Keratinocyte (primary cell): ENCODE results near the gene RBP4. TPM values are rescaled to one million over a fixed set of nuclear protein-coding genes. Genes with fewer than 3 reads are reported as not detected.

Experiments
- DNase-seq: peaks from one replicate; pipeline ENCODE4 v3.0.0-alpha.2; 2011; ENCODE audit warnings: low read depth, missing footprints, low spot score
- FAIRE-seq: peaks from 2 replicates; lab custom pipeline; 2011; peaks lifted over from hg19 to GRCh38; lab: Jason Lieb, UNC
- H2AFZ ChIP-seq: 2 replicates; pipeline ENCODE4 v1.6.0; 2012; ENCODE audit warnings: low read length, control low read depth, inconsistent platforms; ENCODE audit not compliant: control insufficient read depth
- H3K27ac ChIP-seq: 2 replicates; pipeline ENCODE4 v1.5.1; 2011; ENCODE audit warnings: low read length; ENCODE audit not compliant: control insufficient read depth, insufficient read depth
- H3K27me3 ChIP-seq: 3 replicates; pipeline ENCODE4 v1.6.0; 2011; ENCODE audit warnings: low read length; ENCODE audit not compliant: control insufficient read depth, insufficient read depth; ENCODE audit errors: extremely low read depth
- H3K36me3 ChIP-seq, 2 experiments: 2 replicates in 1 of 2; 3 replicates in 1 of 2; pipeline ENCODE4 v1.5.1; 2011; ENCODE audit warnings: low read length in 2 of 2, mild to moderate bottlenecking in 1 of 2; ENCODE audit not compliant: control insufficient read depth in 2 of 2, insufficient read depth in 2 of 2; ENCODE audit errors: extremely low read depth in 1 of 2
- H3K4me1 ChIP-seq: 3 replicates; pipeline ENCODE4 v1.5.1; 2011; ENCODE audit warnings: low read length; ENCODE audit not compliant: control insufficient read depth, insufficient read depth; ENCODE audit errors: extremely low read depth
- H3K4me2 ChIP-seq: 3 replicates; pipeline ENCODE4 v1.6.0; 2011; ENCODE audit warnings: low read depth, low read length; ENCODE audit not compliant: control insufficient read depth, insufficient read depth; ENCODE audit errors: extremely low read depth
- H3K4me3 ChIP-seq, 3 experiments: fragments of 200-600 bp in 1 of 3; sonication (generic) in 1 of 3; 2 replicates in 2 of 3; 3 replicates in 1 of 3; pipeline ENCODE4 v1.5.1; 2011 to 2016; ENCODE audit warnings: low read length in 3 of 3, mild to moderate bottlenecking in 3 of 3, control low read depth in 2 of 3, inconsistent platforms in 1 of 3, low read depth in 1 of 3, mixed read lengths in 1 of 3, mixed run types in 1 of 3, moderate library complexity in 1 of 3; ENCODE audit not compliant: control insufficient read depth in 2 of 3, insufficient read depth in 2 of 3; ENCODE audit errors: extremely low read depth in 1 of 3
- H3K79me2 ChIP-seq: 2 replicates; pipeline ENCODE4 v1.6.0; 2012; ENCODE audit warnings: low read length; ENCODE audit not compliant: control insufficient read depth, insufficient read depth
- H3K9ac ChIP-seq: 3 replicates; pipeline ENCODE4 v1.6.0; 2011; ENCODE audit warnings: low read length; ENCODE audit not compliant: control insufficient read depth, insufficient read depth; ENCODE audit errors: extremely low read depth
- H3K9me1 ChIP-seq: 3 replicates; pipeline ENCODE4 v1.6.0; 2011; ENCODE audit warnings: low read length; ENCODE audit not compliant: control insufficient read depth, insufficient read depth; ENCODE audit errors: extremely low read depth
- H3K9me3 ChIP-seq: 2 replicates; pipeline ENCODE4 v1.5.1; 2012; ENCODE audit warnings: low read depth, low read length; ENCODE audit not compliant: control insufficient read depth
- H4K20me1 ChIP-seq: 3 replicates; pipeline ENCODE4 v1.6.0; 2011; ENCODE audit warnings: low read length; ENCODE audit not compliant: control insufficient read depth, insufficient read depth; ENCODE audit errors: extremely low read depth
- EZH2 ChIP-seq: IDR thresholded peaks from one replicate; pipeline ENCODE4 v1.6.1; 2012; ENCODE audit warnings: inconsistent platforms, mild to moderate bottlenecking, low read length, moderate library complexity
- dilution Hi-C: fragments of 300-500 bp; cut with MboI; formaldehyde crosslinking; loops from one replicate; pipeline ENCODE4 v1.7.0; 2020; ENCODE audit warnings: low sequenced_read_pairs; ENCODE audit not compliant: extremely low pct_ligation_motif_present
- polyA plus RNA-seq, 5 experiments: library from polyadenylated mRNA; depleted of rRNA in 3 of 5; stranded (reverse) in 3 of 5; stranded (forward) in 1 of 5; unstranded in 1 of 5; fragments of >200 nt; gene quantifications; 1 replicate in 1 of 5; 2 replicates in 3 of 5; 3 replicates in 1 of 5; pipeline versions ENCODE4 v1.2.1 to v1.2.3, GENCODE V29; 2011 to 2012; ENCODE audit warnings: missing spikeins in 2 of 5, low read depth in 1 of 5, low replicate concordance in 1 of 5
- TF ChIP-seq, protein P1 (sequence below), 3 experiments: IDR thresholded peaks in 1 of 3; conservative IDR thresholded peaks in 1 of 3; optimal IDR thresholded peaks in 1 of 3; 2 replicates in 2 of 3; 3 replicates in 1 of 3; pipeline versions ENCODE3 to v1.5.1; 2011; ENCODE audit warnings: low read length in 3 of 3, mild to moderate bottlenecking in 3 of 3, moderate library complexity in 2 of 3, control low read depth in 1 of 3, inconsistent platforms in 1 of 3; ENCODE audit not compliant: insufficient read depth in 2 of 3; ENCODE audit errors: extremely low read depth in 1 of 3

Gene RBP4
- polyA plus RNA-seq, 1 donor (not counting 4 experiments of a cell fraction or from before 2014, with no cell fraction given), result not detected

DNA sequence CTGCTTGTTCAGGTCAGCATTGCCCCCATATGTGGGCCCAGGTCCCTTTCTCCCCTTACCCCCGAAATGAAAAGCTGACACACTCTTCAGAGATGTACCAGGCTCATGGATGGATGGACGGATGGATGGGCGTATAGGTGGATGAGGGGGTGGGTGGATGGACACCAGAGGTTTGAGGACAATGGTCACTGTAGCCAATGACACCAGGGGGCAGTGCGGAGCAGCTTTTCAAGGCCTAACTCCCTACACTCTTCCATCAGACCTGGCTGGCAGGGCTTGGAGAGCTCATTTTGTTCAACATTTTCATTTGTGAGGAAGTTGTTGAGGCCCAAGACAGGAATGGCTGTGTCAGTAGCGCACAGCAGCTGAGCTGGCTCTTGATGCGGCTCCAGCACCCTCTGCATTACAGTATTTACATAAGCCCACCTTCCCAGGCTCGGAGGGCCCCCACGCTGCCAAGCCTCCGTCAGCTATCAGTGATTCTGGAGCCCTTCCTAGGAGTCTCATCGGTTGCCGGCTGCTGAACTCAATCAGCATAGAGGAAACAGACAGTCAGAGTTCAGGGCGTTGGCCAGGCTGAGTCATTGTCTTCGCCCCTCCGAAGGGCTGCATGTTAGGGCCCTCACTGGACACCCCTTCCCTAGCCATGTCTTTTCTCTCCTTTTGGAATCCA, 46.1 kb downstream of the RBP4 start:
- no peaks in the 10 kb centered on the region for H4K20me1 ChIP-seq
- H3K9me3 ChIP-seq, result no peaks in the 10 kb centered on the region
- H3K9ac ChIP-seq, result no peak overlapping the region
- no peak overlapping the region for H2AFZ ChIP-seq
- no peaks in the 10 kb centered on the region for H3K9me1 ChIP-seq
- H3K36me3 ChIP-seq, result no peaks in the 10 kb centered on the region
- no peak for TF ChIP-seq EZH2
- TF ChIP-seq, protein P1, sequence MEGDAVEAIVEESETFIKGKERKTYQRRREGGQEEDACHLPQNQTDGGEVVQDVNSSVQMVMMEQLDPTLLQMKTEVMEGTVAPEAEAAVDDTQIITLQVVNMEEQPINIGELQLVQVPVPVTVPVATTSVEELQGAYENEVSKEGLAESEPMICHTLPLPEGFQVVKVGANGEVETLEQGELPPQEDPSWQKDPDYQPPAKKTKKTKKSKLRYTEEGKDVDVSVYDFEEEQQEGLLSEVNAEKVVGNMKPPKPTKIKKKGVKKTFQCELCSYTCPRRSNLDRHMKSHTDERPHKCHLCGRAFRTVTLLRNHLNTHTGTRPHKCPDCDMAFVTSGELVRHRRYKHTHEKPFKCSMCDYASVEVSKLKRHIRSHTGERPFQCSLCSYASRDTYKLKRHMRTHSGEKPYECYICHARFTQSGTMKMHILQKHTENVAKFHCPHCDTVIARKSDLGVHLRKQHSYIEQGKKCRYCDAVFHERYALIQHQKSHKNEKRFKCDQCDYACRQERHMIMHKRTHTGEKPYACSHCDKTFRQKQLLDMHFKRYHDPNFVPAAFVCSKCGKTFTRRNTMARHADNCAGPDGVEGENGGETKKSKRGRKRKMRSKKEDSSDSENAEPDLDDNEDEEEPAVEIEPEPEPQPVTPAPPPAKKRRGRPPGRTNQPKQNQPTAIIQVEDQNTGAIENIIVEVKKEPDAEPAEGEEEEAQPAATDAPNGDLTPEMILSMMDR (optimal IDR thresholded peaks at IDR 0.05 in 1 of 3, IDR thresholded peaks at IDR 0.05 in 1 of 3, conservative IDR thresholded peaks at IDR 0.05 in 1 of 3; ENCODE audit: extremely low read depth in 1 of 3, insufficient read depth in 2 of 3, low read length in 3 of 3), result peak; percentile 89 to 94 (median 90)
- H3K27me3 ChIP-seq, result no peaks in the 10 kb centered on the region
- dilution Hi-C loops, result no loop called here
- FAIRE-seq (peak; percentile 84), DNase-seq (no peak)
- no peak overlapping the region for H3K27ac ChIP-seq
- no peak overlapping the region for H3K4me2 ChIP-seq
- H3K4me1 ChIP-seq, result no peaks in the 10 kb centered on the region
- no peaks in the 10 kb centered on the region for H3K79me2 ChIP-seq
- no peak overlapping the region for H3K4me3 ChIP-seq

GRCh38 chr10:93554316-93554663, 46.7 kb downstream of the RBP4 start:
- Histone ChIP-seq H3K9me1 (no peaks in the 10 kb centered on the region), H3K9ac (no peak overlapping the region), H3K4me2 (no peak overlapping the region), H3K4me3 (no peak overlapping the region), H3K9me3 (no peaks in the 10 kb centered on the region), H3K27me3 (no peaks in the 10 kb centered on the region), H3K27ac (no peak overlapping the region), H3K4me1 (no peaks in the 10 kb centered on the region), H2AFZ (no peak overlapping the region), H3K79me2 (no peaks in the 10 kb centered on the region), H4K20me1 (no peaks in the 10 kb centered on the region), H3K36me3 (no peaks in the 10 kb centered on the region)
- no peak for FAIRE-seq
- no peak for DNase-seq
- dilution Hi-C loops, result no loop called here
- TF ChIP-seq EZH2, result no peak
- TF ChIP-seq, protein P1 (optimal IDR thresholded peaks at IDR 0.05 in 1 of 3, IDR thresholded peaks at IDR 0.05 in 1 of 3, conservative IDR thresholded peaks at IDR 0.05 in 1 of 3; ENCODE audit: extremely low read depth in 1 of 3, insufficient read depth in 2 of 3, low read length in 3 of 3), result no peak
